Nephron progenitor cell (in vitro differentiated cells): ENCODE measurements around the gene GREB1.

Source experiments
- DNase-seq: peaks from one replicate; pipeline ENCODE4 v3.0.0; 2021
- H3K27ac Mint-ChIP-seq: 2 replicates; pipeline ENCODE4 v1.8.0; 2021; ENCODE audit warnings: mild to moderate bottlenecking, moderate library complexity, mixed read lengths
- H3K27me3 Mint-ChIP-seq: 2 replicates; pipeline ENCODE4 v1.8.0; 2021; ENCODE audit warnings: mild to moderate bottlenecking, low read depth, mixed read lengths; ENCODE audit not compliant: poor library complexity
- H3K36me3 Mint-ChIP-seq: 2 replicates; pipeline ENCODE4 v1.8.0; 2021; ENCODE audit warnings: low read depth, mixed read lengths
- H3K4me1 Mint-ChIP-seq: 2 replicates; pipeline ENCODE4 v1.8.0; 2021; ENCODE audit warnings: mixed read lengths
- H3K4me3 Mint-ChIP-seq: 2 replicates; pipeline ENCODE4 v1.8.0; 2021; ENCODE audit warnings: mild to moderate bottlenecking, moderate library complexity, mixed read lengths
- H3K9me3 Mint-ChIP-seq: 2 replicates; pipeline ENCODE4 v1.8.0; 2021; ENCODE audit warnings: mild to moderate bottlenecking, moderate library complexity, mixed read lengths
- CTCF ChIP-seq: fragments of 200-600 bp; sonication (generic); IDR thresholded peaks from 2 replicates; pipeline ENCODE4 v1.5.0; 2021; ENCODE audit warnings: antibody characterized with exemption

The GREB1 gene

GRCh38 chr2:11674983-11675382, 141.1 kb downstream of the GREB1 start:
- Mint-ChIP-seq H3K27ac (no peak overlapping the region), H3K9me3 (no peaks in the 10 kb centered on the region), H3K4me1 (peaks cover 39% of the 10 kb centered on the region), H3K36me3 (no peaks in the 10 kb centered on the region), H3K27me3 (peaks cover 66% of the 10 kb centered on the region), H3K4me3 (no peak overlapping the region)
- TF ChIP-seq CTCF: no peak
- DNase-seq: no peak

DNA sequence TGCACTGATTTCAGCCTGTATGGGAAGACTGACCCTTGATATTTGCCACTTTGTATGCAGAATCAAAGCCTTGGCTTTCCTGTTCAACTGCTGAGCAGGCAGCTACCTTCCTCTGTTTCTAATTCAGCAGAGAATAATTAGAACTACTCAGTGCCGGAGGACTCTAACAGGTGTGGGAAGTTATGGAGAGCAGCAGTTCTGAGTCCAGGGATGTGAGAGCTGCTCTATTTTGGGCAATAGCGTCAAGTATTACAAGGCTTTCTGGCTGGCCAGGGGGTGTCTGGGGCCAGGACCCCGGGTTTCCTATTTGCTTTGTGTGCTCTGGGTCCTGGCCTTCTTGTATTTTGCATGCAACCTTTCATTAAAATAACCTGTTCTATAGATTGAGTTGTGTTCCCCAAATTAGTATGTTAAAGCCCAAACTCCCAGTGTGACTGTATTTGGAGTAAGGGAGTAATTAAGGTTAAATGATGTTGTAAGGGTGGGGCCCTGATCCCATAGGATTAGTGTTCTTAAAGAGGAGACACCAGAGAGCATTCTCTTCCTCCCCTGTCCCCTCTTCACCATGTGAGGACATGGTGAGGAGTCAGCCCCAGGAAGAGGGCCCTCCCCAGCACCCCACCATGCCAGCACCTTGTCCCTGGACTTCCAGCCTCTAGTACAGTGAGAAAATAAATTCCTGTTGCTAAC, 141.7 kb downstream of the GREB1 start:
- TF ChIP-seq CTCF: no peak
- Mint-ChIP-seq H3K4me3 (no peak overlapping the region), H3K36me3 (no peaks in the 10 kb centered on the region), H3K9me3 (no peaks in the 10 kb centered on the region), H3K27ac (no peak overlapping the region), H3K27me3 (peaks cover 65% of the 10 kb centered on the region), H3K4me1 (peaks cover 39% of the 10 kb centered on the region)
- DNase-seq: no peak

DNA sequence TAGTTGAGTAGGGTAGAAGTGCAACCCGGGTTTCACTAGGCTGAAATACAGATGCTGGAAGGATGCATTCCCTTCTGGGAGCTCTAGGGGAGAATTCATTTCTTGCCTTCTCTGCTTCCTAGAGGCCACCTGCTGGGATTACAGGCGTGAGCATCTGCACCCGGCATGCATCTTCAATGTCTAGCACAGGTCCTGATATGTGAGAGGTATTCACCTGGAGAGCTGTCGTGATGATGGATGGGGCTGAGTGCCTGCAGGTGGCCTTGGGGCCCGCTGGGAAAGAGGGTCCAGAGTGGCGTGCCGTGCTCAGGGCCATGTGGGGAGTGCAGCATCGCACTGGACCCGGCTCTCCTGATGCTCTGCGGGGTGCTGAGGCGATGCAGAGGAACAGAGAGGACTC, 142.8 kb downstream of the GREB1 start:
- TF ChIP-seq CTCF: no peak
- H3K27ac Mint-ChIP-seq: no peak overlapping the region
- H3K36me3 Mint-ChIP-seq: no peaks in the 10 kb centered on the region
- no peak for DNase-seq
- H3K27me3 Mint-ChIP-seq: peaks cover 60% of the 10 kb centered on the region
- H3K9me3 Mint-ChIP-seq: no peaks in the 10 kb centered on the region
- H3K4me3 Mint-ChIP-seq: no peak overlapping the region
- peaks cover 50% of the 10 kb centered on the region for H3K4me1 Mint-ChIP-seq

- Mint-ChIP-seq H3K36me3 (no peaks in the 10 kb centered on the region), H3K4me1 (peaks cover 58% of the 10 kb centered on the region), H3K9me3 (no peaks in the 10 kb centered on the region), H3K4me3 (no peak overlapping the region), H3K27me3 (peaks cover 59% of the 10 kb centered on the region), H3K27ac (no peak overlapping the region)
- no peak for TF ChIP-seq CTCF
- DNase-seq: no peak
Observed at GRCh38 chr2:11677136-11678055, 143.6 kb downstream of the GREB1 start.

DNA sequence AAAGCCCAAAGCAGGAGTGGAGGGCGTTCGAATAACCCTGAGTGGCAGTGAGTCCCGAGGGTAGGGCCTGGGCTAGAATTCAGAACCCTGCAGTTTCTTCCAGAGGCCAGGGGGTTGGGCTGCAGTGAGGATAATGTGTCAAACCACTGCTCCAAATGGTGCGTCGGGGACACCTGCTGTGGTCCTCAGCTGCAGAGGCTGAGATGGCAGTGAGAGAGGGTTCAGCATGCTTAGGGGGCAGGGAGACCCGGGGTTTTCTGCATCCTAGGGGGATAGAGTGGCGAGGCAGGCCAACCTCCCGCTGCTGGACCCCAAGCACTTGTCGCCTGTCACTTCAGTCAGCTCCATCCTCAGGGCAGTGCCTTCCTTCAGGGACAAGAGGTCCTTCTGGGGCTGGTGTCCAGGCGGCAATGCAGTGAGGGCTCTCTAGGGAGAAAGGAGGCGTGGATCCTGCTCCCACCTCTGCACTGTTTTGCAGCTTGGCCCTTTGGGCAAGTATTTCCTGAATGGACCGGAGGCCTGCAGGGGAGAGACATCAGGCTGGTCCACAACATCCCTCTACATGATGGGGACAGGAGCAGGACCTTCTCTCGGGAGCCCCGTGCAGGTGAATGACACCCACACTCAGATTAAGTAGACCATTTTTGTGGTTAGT, 144.6 kb downstream of the GREB1 start:
- no peak overlapping the region for H3K27ac Mint-ChIP-seq
- no peaks in the 10 kb centered on the region for H3K36me3 Mint-ChIP-seq
- H3K4me3 Mint-ChIP-seq: no peak overlapping the region
- no peaks in the 10 kb centered on the region for H3K9me3 Mint-ChIP-seq
- no peak for TF ChIP-seq CTCF
- H3K4me1 Mint-ChIP-seq: peaks cover 60% of the 10 kb centered on the region
- H3K27me3 Mint-ChIP-seq: peaks cover 58% of the 10 kb centered on the region
- no peak for DNase-seq
